Measurements from ENCODE around the gene COL13A1.

Gene COL13A1

GRCh38 chr10:69918036-69918435 is 116.3 kb downstream of the COL13A1 start:
- no peak overlapping the region for H3K4me3 ChIP-seq (ENCODE audit: low read depth, low read length)
- no peak for TF ChIP-seq CTCF (IDR thresholded peaks at IDR 0.05; ENCODE audit: insufficient read depth, low read depth, low read length, missing control alignments)
- DNase-seq (ENCODE audit: low read depth), result no peak

- TF ChIP-seq CTCF (IDR thresholded peaks at IDR 0.05; ENCODE audit: insufficient read depth, low read depth, low read length, missing control alignments), result no peak
- no peak overlapping the region for H3K4me3 ChIP-seq (ENCODE audit: low read depth, low read length)
- DNase-seq (ENCODE audit: low read depth), result no peak
Observed at GRCh38 chr10:69919250-69919649, 117.5 kb downstream of the COL13A1 start.

- no peak for DNase-seq (ENCODE audit: low read depth)
- TF ChIP-seq CTCF (IDR thresholded peaks at IDR 0.05; ENCODE audit: insufficient read depth, low read depth, low read length, missing control alignments), result no peak
- no peak overlapping the region for H3K4me3 ChIP-seq (ENCODE audit: low read depth, low read length)
Observed at GRCh38 chr10:69925111-69925510, 123.4 kb downstream of the COL13A1 start.

- no peak overlapping the region for H3K4me3 ChIP-seq (ENCODE audit: low read depth, low read length)
- no peak for DNase-seq (ENCODE audit: low read depth)
- TF ChIP-seq CTCF (IDR thresholded peaks at IDR 0.05; ENCODE audit: insufficient read depth, low read depth, low read length, missing control alignments), result no peak
Observed at GRCh38 chr10:69928339-69928738, 126.6 kb downstream of the COL13A1 start.

GRCh38 chr10:69929575-69929974 is 127.9 kb downstream of the COL13A1 start:
- no peak overlapping the region for H3K4me3 ChIP-seq (ENCODE audit: low read depth, low read length)
- TF ChIP-seq CTCF (IDR thresholded peaks at IDR 0.05; ENCODE audit: insufficient read depth, low read depth, low read length, missing control alignments), result no peak
- DNase-seq (ENCODE audit: low read depth), result no peak

- no peak for TF ChIP-seq CTCF (IDR thresholded peaks at IDR 0.05; ENCODE audit: insufficient read depth, low read depth, low read length, missing control alignments)
- H3K4me3 ChIP-seq (ENCODE audit: low read depth, low read length), result no peak overlapping the region
- DNase-seq (ENCODE audit: low read depth), result no peak
Observed at GRCh38 chr10:69934768-69935167, 133.1 kb downstream of the COL13A1 start.

GRCh38 chr10:69936091-69936490 is 134.4 kb downstream of the COL13A1 start:
- TF ChIP-seq CTCF (IDR thresholded peaks at IDR 0.05; ENCODE audit: insufficient read depth, low read depth, low read length, missing control alignments), result peak; percentile 44
- peak; percentile 25 for DNase-seq (ENCODE audit: low read depth)
- H3K4me3 ChIP-seq (ENCODE audit: low read depth, low read length), result no peak overlapping the region

Measured in GM12865 (cell line).